ENCODE measurements around the gene MAP7. TPM values are rescaled to one million over a fixed set of nuclear protein-coding genes. Genes with fewer than 3 reads are reported as not detected.
A peak's percentile ranks its signal among the peaks of the same experiment; 100 is the strongest.

MAP7 gene
- total and polyA plus RNA-seq, 2 experiments from 2014 or later = 0.76 to 0.79 TPM

- H3K4me3 ChIP-seq = no peak overlapping the region
- WGBS, 2 experiments (ENCODE audit: low coverage in 1 of 2, low lambda C conversion rate in 2 of 2, missing lambda C conversion rate in 2 of 2) = 64 to 71% methylated on average over 2 of the region's 2 CpGs
- no peaks in the 10 kb centered on the region for H3K9me2 ChIP-seq (ENCODE audit: insufficient read depth)
- H3K27ac ChIP-seq = no peak overlapping the region
- H3K36me3 ChIP-seq (ENCODE audit: low read depth) = no peaks in the 10 kb centered on the region
- DNase-seq = peak; percentile 20
- H3K79me2 ChIP-seq (ENCODE audit: insufficient read depth) = no peaks in the 10 kb centered on the region
- peaks cover 14% of the 10 kb centered on the region; the same call in 1 of the 2 replicates for H3K4me1 ChIP-seq (ENCODE audit: insufficient read depth)
- H3K9ac ChIP-seq = no peak overlapping the region
- H3F3A ChIP-seq (ENCODE audit: insufficient read depth) = peaks cover 12% of the 10 kb centered on the region; the same call in 1 of the 2 replicates
- H3K4me2 ChIP-seq (ENCODE audit: unreplicated experiment) = no peak overlapping the region
- no peaks in the 10 kb centered on the region for H3K27me3 ChIP-seq (replicated peaks; ENCODE audit: insufficient read depth)
- H4K20me1 ChIP-seq (ENCODE audit: insufficient read depth) = no peaks in the 10 kb centered on the region
- no peaks in the 10 kb centered on the region for H3K9me3 ChIP-seq (ENCODE audit: low read depth)
- TF ChIP-seq EZH2 (IDR thresholded peaks at IDR 0.05; ENCODE audit: insufficient read depth, poor library complexity, severe bottlenecking) (no peak), EZH2phosphoT487 (IDR thresholded peaks at IDR 0.05; ENCODE audit: insufficient read depth, low read depth) (no peak)
- no peak overlapping the region for H2AFZ ChIP-seq
- in situ Hi-C loops (cut with MboI) = no loop called here
Measured at GRCh38 chr6:136524339-136524935, 25.8 kb downstream of the MAP7 start.

DNA sequence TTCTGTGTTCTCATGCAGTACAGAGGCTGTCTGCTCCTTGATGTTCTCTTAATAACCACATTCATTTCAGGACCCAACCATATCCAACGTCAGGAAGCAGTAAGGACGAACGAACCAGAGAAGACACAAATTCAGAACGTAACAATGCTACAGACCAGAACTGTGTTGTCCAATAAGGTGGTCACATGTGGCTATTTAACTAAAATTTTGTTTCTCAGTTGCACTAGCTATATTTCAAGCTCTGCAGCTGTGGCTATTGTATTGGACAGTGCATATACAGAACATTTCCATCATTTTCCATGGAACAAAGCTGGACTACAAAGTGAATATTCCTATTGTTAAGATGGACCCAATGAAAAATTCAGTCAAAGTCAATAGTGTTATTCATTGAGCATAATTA, 27.0 kb downstream of the MAP7 start:
- WGBS, 2 experiments (ENCODE audit: low coverage in 1 of 2, low lambda C conversion rate in 2 of 2, missing lambda C conversion rate in 2 of 2) = 84 to 90% methylated on average over 4 of the region's 4 CpGs
- H3K9ac ChIP-seq = no peak overlapping the region
- H3K27ac ChIP-seq = no peak overlapping the region
- peaks cover 6% of the 10 kb centered on the region; the same call in 1 of the 2 replicates for H3F3A ChIP-seq (ENCODE audit: insufficient read depth)
- no peaks in the 10 kb centered on the region for H3K27me3 ChIP-seq (replicated peaks; ENCODE audit: insufficient read depth)
- no peak overlapping the region for H3K4me3 ChIP-seq
- in situ Hi-C loops (cut with MboI) = no loop called here
- H2AFZ ChIP-seq = no peak overlapping the region
- no peak for TF ChIP-seq EZH2phosphoT487 (IDR thresholded peaks at IDR 0.05; ENCODE audit: insufficient read depth, low read depth)
- no peak for TF ChIP-seq EZH2 (IDR thresholded peaks at IDR 0.05; ENCODE audit: insufficient read depth, poor library complexity, severe bottlenecking)
- no peak for DNase-seq
- no peaks in the 10 kb centered on the region for H3K9me3 ChIP-seq (ENCODE audit: low read depth)
- H3K36me3 ChIP-seq (ENCODE audit: low read depth) = no peaks in the 10 kb centered on the region
- no peaks in the 10 kb centered on the region for H4K20me1 ChIP-seq (ENCODE audit: insufficient read depth)
- no peak overlapping the region for H3K4me2 ChIP-seq (ENCODE audit: unreplicated experiment)
- H3K4me1 ChIP-seq (ENCODE audit: insufficient read depth) = peaks cover 8% of the 10 kb centered on the region; the same call in 1 of the 2 replicates
- H3K9me2 ChIP-seq (ENCODE audit: insufficient read depth) = no peaks in the 10 kb centered on the region
- H3K79me2 ChIP-seq (ENCODE audit: insufficient read depth) = no peaks in the 10 kb centered on the region

DNA sequence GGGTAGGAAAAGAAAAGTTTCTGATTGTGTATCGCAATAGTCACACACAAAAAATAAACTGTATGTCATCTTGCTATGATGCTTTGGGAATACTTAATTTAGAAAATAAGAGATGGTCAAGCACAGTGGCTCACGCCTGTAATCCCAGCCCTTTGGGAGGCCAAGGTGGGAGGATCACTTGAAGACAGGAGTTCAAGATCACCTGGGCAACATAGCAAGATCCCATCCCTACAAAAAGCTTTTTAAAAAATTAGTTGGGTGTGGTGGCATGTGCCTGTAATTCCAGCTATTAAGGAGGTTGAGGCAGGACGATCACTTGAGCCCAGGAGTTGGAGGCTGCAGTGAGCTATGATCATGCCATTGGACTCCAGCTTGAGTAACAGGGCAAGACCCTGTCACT, 27.6 kb downstream of the MAP7 start:
- no peaks in the 10 kb centered on the region for H3K36me3 ChIP-seq (ENCODE audit: low read depth)

DNA sequence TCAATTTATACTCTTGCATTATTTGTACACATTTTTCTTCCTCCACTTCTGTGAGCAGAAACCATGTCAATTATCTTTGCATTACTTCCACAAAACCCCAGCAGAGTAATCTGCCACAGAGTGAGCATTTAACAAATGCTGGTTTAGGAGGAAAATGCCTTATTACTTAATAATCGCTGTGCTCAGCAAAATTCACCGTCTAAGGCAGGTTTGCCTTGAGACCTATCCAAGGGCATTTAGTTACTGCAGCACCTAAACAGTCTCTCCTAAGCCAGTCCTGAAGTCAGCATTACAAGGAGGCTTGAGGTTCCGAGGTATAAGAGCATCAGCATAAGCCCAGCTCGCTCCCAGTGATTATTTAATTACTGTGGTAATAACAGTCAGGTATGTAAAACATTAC, 28.3 kb downstream of the MAP7 start:
- 79 to 80% methylated on average over 4 of the region's 4 CpGs for WGBS, 2 experiments (ENCODE audit: low coverage in 1 of 2, low lambda C conversion rate in 2 of 2, missing lambda C conversion rate in 2 of 2)
- H4K20me1 ChIP-seq (ENCODE audit: insufficient read depth) = no peaks in the 10 kb centered on the region
- H3K36me3 ChIP-seq (ENCODE audit: low read depth) = no peaks in the 10 kb centered on the region
- no peaks in the 10 kb centered on the region for H3K27me3 ChIP-seq (replicated peaks; ENCODE audit: insufficient read depth)
- no peak overlapping the region for H3K9ac ChIP-seq
- H3K9me2 ChIP-seq (ENCODE audit: insufficient read depth) = no peaks in the 10 kb centered on the region
- no peak overlapping the region for H3K4me2 ChIP-seq (ENCODE audit: unreplicated experiment)
- in situ Hi-C loops (cut with MboI) = no loop called here
- DNase-seq = no peak
- no peak overlapping the region for H3K4me3 ChIP-seq
- TF ChIP-seq EZH2 (IDR thresholded peaks at IDR 0.05; ENCODE audit: insufficient read depth, poor library complexity, severe bottlenecking) = no peak
- no peak for TF ChIP-seq EZH2phosphoT487 (IDR thresholded peaks at IDR 0.05; ENCODE audit: insufficient read depth, low read depth)
- no peak overlapping the region for H3K27ac ChIP-seq
- no peaks in the 10 kb centered on the region for H3K79me2 ChIP-seq (ENCODE audit: insufficient read depth)
- H3F3A ChIP-seq (ENCODE audit: insufficient read depth) = no peaks in the 10 kb centered on the region
- no peaks in the 10 kb centered on the region for H3K9me3 ChIP-seq (ENCODE audit: low read depth)
- no peak overlapping the region for H2AFZ ChIP-seq
- H3K4me1 ChIP-seq (ENCODE audit: insufficient read depth) = no peaks in the 10 kb centered on the region

More for the DNA sequence above, 27.6 kb downstream of the MAP7 start:
- no peak for DNase-seq
- Histone ChIP-seq H3K4me2 (ENCODE audit: unreplicated experiment) (no peak overlapping the region), H3K9me3 (ENCODE audit: low read depth) (no peaks in the 10 kb centered on the region), H3K79me2 (ENCODE audit: insufficient read depth) (no peaks in the 10 kb centered on the region), H3K27me3 (replicated peaks; ENCODE audit: insufficient read depth) (no peaks in the 10 kb centered on the region), H3K9me2 (ENCODE audit: insufficient read depth) (no peaks in the 10 kb centered on the region), H4K20me1 (ENCODE audit: insufficient read depth) (no peaks in the 10 kb centered on the region), H3K27ac (no peak overlapping the region), H3K4me1 (ENCODE audit: insufficient read depth) (peaks cover 2% of the 10 kb centered on the region; the same call in 1 of the 2 replicates), H3F3A (ENCODE audit: insufficient read depth) (peaks cover under 1% of the 10 kb centered on the region; the same call in 1 of the 2 replicates), H2AFZ (no peak overlapping the region), H3K9ac (no peak overlapping the region), H3K4me3 (no peak overlapping the region)
- WGBS, 2 experiments (ENCODE audit: low coverage in 1 of 2, low lambda C conversion rate in 2 of 2, missing lambda C conversion rate in 2 of 2) = 78 to 83% methylated on average over 3 of the region's 3 CpGs
- TF ChIP-seq EZH2 (IDR thresholded peaks at IDR 0.05; ENCODE audit: insufficient read depth, poor library complexity, severe bottlenecking) = no peak
- TF ChIP-seq EZH2phosphoT487 (IDR thresholded peaks at IDR 0.05; ENCODE audit: insufficient read depth, low read depth) = no peak
- in situ Hi-C loops (cut with MboI) = no loop called here

All from GM23248 (cell line).